Activated CD4-positive, alpha-beta T cell treated with anti-CD3 and anti-CD28 coated beads for 36 hours (primary cell): ENCODE data around the gene AADACL2. TPM values are rescaled to one million over a fixed set of nuclear protein-coding genes. Genes with fewer than 3 reads are reported as not detected.
"Not testable (repeated sequence)": the region's sequence is repeated elsewhere in the genome, so short reads cannot be mapped to it uniquely, and the experiment has no call there.

Experiments used
- ATAC-seq: fragments of 200-7000 bp; cut with Tn5 transposase; one replicate; pipeline ENCODE4 v1.10.0; 2021; ENCODE audit warnings: mild to moderate bottlenecking, moderate library complexity
- CTCF ChIA-PET: fragments of 350-600 bp; sonication (Branson Sonifier 250); formaldehyde crosslinking; loops from one replicate; lab custom pipeline; 2021; ENCODE audit warnings: antibody characterized with exemption; lab: Charles Lee
- POLR2A ChIA-PET: fragments of 350-600 bp; sonication (Branson Sonifier 250); formaldehyde crosslinking; loops from one replicate; lab custom pipeline; 2021; ENCODE audit warnings: antibody characterized with exemption, inconsistent platforms; lab: Charles Lee
- DNase-seq: peaks from one replicate; pipeline ENCODE4 v3.0.0-alpha.2; 2020
- H3K27ac Mint-ChIP-seq: one replicate; pipeline ENCODE4 v1.8.0; 2021; ENCODE audit warnings: mixed read lengths
- H3K27me3 Mint-ChIP-seq: one replicate; pipeline ENCODE4 v1.8.0; 2021; ENCODE audit warnings: mixed read lengths
- H3K36me3 Mint-ChIP-seq: one replicate; pipeline ENCODE4 v1.8.0; 2021; ENCODE audit warnings: low read depth, mixed read lengths
- H3K4me1 Mint-ChIP-seq: one replicate; pipeline ENCODE4 v1.8.0; 2021; ENCODE audit warnings: mixed read lengths
- H3K4me3 Mint-ChIP-seq: one replicate; pipeline ENCODE4 v1.8.0; 2021; ENCODE audit warnings: mild to moderate bottlenecking, moderate library complexity, mixed read lengths
- H3K9me3 Mint-ChIP-seq: one replicate; pipeline ENCODE4 v1.8.0; 2021; ENCODE audit warnings: low read depth, mixed read lengths
- intact Hi-C, 2 experiments: fragments of 100-400 bp; cut with DNase I in 1 of 2; cut with micrococcal nuclease in 1 of 2; formaldehyde crosslinking; loops; one replicate each; pipeline versions ENCODE4 v1.14.2 to v1.15.1; 2022 to 2024; cut with DNase I, micrococcal nuclease
- total RNA-seq, 2 experiments: library from RNA; stranded (reverse); gene quantifications; one replicate each; pipeline ENCODE4 v1.2.3, GENCODE V29; 2021

AADACL2 gene
- total RNA-seq, 2 experiments from 2014 or later = not detected

DNA sequence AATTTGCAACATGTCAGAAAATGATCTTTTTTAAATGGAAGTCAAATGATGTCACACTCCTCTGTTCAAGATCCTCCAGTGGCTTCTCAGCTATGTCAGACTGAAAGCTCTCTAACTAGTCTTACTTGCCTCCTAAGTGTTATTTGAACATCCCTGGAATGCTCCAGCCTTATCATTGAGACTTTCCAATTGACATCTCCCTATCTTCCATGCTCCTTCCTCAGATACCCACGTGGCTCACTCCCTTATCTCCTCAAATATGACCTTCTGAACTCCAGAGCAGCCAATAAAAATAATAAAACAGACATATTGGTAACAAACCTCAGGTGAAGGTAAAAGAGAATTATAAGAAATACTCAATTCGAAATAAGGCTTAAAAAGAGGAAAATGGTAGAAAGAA is 54.7 kb downstream of the AADACL2 start:
- CTCF ChIA-PET = no interaction called here
- Mint-ChIP-seq H3K36me3 (no peaks in the 10 kb centered on the region), H3K27me3 (peaks cover 2% of the 10 kb centered on the region), H3K4me3 (no peak overlapping the region), H3K27ac (no peak overlapping the region), H3K9me3 (no peaks in the 10 kb centered on the region), H3K4me1 (no peaks in the 10 kb centered on the region)
- intact Hi-C loops = no loop called here
- POLR2A ChIA-PET = no interaction called here
- ATAC-seq (no peak), DNase-seq (no peak)

- POLR2A ChIA-PET = no interaction called here
- H3K4me3 Mint-ChIP-seq = no peak overlapping the region
- intact Hi-C loops = no loop called here
- H3K9me3 Mint-ChIP-seq = no peaks in the 10 kb centered on the region
- CTCF ChIA-PET = interaction anchor here (0.5 to 1.2 kb wide), 2 partner anchors 24 to 781 kb away, joined by 3 read pairs; partner anchors contain the start of gene AADAC
- no peaks in the 10 kb centered on the region for H3K4me1 Mint-ChIP-seq
- no peak for DNase-seq
- H3K36me3 Mint-ChIP-seq = no peaks in the 10 kb centered on the region
- H3K27ac Mint-ChIP-seq = no peak overlapping the region
- no peak for ATAC-seq
- peaks cover 2% of the 10 kb centered on the region for H3K27me3 Mint-ChIP-seq
Observed at GRCh38 chr3:151789853-151790463, 56.2 kb downstream of the AADACL2 start.

DNA sequence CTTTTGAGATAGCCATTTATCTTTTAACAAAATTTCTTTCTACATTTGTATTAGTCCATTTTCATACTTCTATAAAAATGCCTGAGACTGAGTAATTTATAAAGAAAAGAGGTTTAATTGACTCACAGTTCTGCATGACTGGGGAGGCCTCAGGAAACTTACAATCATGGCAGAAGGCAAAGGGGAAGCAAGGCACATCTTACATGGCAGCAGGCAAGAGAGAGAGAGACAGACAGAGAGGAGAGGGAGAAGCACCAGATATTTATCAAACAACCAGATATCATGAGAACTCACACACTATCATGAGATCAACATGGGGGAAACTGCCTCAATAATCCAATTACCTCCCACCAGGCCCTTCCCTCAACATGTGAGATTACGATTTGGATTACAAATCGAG is 57.0 kb downstream of the AADACL2 start:
- ATAC-seq, H3K9me3 Mint-ChIP-seq, intact Hi-C loops, H3K27ac Mint-ChIP-seq, POLR2A ChIA-PET, DNase-seq, H3K36me3 Mint-ChIP-seq, H3K4me3 Mint-ChIP-seq, H3K27me3 Mint-ChIP-seq, H3K4me1 Mint-ChIP-seq: not testable (repeated sequence)
- CTCF ChIA-PET = interaction anchor here (1.2 kb wide), 1 partner anchor 23 kb away, joined by 3 read pairs; the partner anchor contains the start of gene AADAC

- intact Hi-C loops = no loop called here
- CTCF ChIA-PET = no interaction called here
- Mint-ChIP-seq H3K4me1 (no peaks in the 10 kb centered on the region), H3K36me3 (no peaks in the 10 kb centered on the region), H3K9me3 (no peaks in the 10 kb centered on the region), H3K4me3 (no peak overlapping the region), H3K27ac (no peak overlapping the region), H3K27me3 (peaks cover 2% of the 10 kb centered on the region)
- ATAC-seq (no peak), DNase-seq (no peak)
- POLR2A ChIA-PET = no interaction called here
Observed at GRCh38 chr3:151792411-151792810, 58.7 kb downstream of the AADACL2 start.

DNA sequence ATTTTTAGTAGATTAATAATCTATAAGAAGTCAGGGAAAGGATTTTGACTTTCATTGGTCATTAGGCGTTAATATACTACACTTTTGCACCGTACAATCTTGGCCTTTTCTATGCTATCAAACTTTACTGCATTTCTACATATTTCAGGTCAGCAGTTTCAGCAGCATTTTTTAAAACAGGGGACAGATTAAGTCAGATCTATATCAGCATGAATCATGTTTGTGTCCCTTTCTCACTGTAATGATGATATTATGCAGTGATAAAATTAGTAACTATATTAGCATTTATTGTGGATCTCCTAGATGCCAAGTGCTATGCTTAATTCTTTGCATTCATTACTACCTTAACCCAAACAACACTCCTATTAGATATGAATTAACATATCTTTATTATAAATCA is 59.9 kb downstream of the AADACL2 start:
- no peaks in the 10 kb centered on the region for H3K36me3 Mint-ChIP-seq
- peaks cover 2% of the 10 kb centered on the region for H3K27me3 Mint-ChIP-seq
- DNase-seq (no peak), ATAC-seq (no peak)
- H3K27ac Mint-ChIP-seq = no peak overlapping the region
- no peaks in the 10 kb centered on the region for H3K9me3 Mint-ChIP-seq
- ChIA-PET CTCF (no interaction called here), POLR2A (no interaction called here)
- intact Hi-C loops = no loop called here
- H3K4me3 Mint-ChIP-seq = no peak overlapping the region
- H3K4me1 Mint-ChIP-seq = no peaks in the 10 kb centered on the region

DNA sequence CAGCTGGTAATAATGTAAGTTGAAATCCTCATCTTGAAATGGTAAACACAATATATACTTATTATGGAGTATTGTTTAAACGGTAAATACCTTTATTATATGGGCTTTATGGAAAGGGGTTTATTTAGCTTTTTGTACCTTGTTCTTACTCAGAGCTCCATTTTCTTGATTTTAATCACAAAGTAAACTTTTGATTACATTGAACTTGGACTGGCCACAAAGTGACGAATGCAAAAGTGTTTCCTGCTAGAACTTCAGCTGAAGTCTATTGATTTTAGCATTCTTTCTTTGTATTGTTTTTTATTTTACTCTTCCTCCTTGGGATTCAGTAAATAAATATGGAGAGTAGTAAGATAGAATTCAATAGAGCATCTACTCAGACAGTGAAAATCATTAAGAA is 60.4 kb downstream of the AADACL2 start:
- ChIA-PET POLR2A (no interaction called here), CTCF (no interaction called here)
- ATAC-seq (no peak), DNase-seq (no peak)
- Mint-ChIP-seq H3K4me3 (no peak overlapping the region), H3K9me3 (no peaks in the 10 kb centered on the region), H3K27ac (no peak overlapping the region), H3K4me1 (no peaks in the 10 kb centered on the region), H3K36me3 (no peaks in the 10 kb centered on the region), H3K27me3 (peaks cover 2% of the 10 kb centered on the region)
- intact Hi-C loops = no loop called here

GRCh38 chr3:151795276-151795675 is 61.5 kb downstream of the AADACL2 start:
- DNase-seq = no peak
- ChIA-PET POLR2A (no interaction called here), CTCF (no interaction called here)
- H3K27me3 Mint-ChIP-seq = peaks cover 2% of the 10 kb centered on the region
- no peak overlapping the region for H3K27ac Mint-ChIP-seq
- H3K4me3 Mint-ChIP-seq = no peak overlapping the region
- intact Hi-C loops = no loop called here
- H3K36me3 Mint-ChIP-seq = no peaks in the 10 kb centered on the region
- H3K4me1 Mint-ChIP-seq = no peaks in the 10 kb centered on the region
- ATAC-seq = no peak
- H3K9me3 Mint-ChIP-seq = no peaks in the 10 kb centered on the region

- H3K4me1 Mint-ChIP-seq = no peaks in the 10 kb centered on the region
- H3K36me3 Mint-ChIP-seq = no peaks in the 10 kb centered on the region
- ChIA-PET CTCF (no interaction called here), POLR2A (no interaction called here)
- intact Hi-C loops = no loop called here
- H3K4me3 Mint-ChIP-seq = no peak overlapping the region
- H3K9me3 Mint-ChIP-seq = no peaks in the 10 kb centered on the region
- ATAC-seq = no peak
- DNase-seq = no peak
- no peak overlapping the region for H3K27ac Mint-ChIP-seq
- no peaks in the 10 kb centered on the region for H3K27me3 Mint-ChIP-seq
Observed at GRCh38 chr3:151796105-151796680, 62.5 kb downstream of the AADACL2 start.

DNA sequence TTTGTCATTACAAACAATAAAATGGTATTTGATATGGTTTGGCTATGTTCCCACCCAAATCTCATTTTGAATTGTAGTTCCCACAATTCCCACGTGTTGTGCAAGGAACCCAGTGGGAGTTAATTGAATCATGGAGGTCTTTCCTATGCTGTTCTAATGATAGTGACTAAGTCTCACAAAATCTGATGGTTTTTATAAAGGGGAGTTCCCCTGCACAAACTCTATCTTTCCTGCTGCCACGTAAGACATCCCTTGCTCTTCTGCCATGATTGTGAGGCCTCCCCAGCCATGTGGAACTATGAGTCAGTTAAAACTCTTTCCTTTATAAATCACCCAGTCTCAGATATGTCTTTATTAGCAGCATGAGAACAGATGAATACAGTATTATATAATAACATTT is 64.7 kb downstream of the AADACL2 start:
- ChIA-PET POLR2A (no interaction called here), CTCF (no interaction called here)
- Mint-ChIP-seq H3K27me3 (no peaks in the 10 kb centered on the region), H3K4me3 (no peak overlapping the region), H3K9me3 (no peaks in the 10 kb centered on the region), H3K36me3 (no peaks in the 10 kb centered on the region), H3K4me1 (no peaks in the 10 kb centered on the region), H3K27ac (no peak overlapping the region)
- no peak for ATAC-seq
- intact Hi-C loops = no loop called here
- DNase-seq = no peak

GRCh38 chr3:151800431-151800830 is 66.7 kb downstream of the AADACL2 start:
- ATAC-seq (no peak), DNase-seq (no peak)
- H3K4me3 Mint-ChIP-seq = no peak overlapping the region
- intact Hi-C loops = no loop called here
- no peak overlapping the region for H3K27ac Mint-ChIP-seq
- H3K9me3 Mint-ChIP-seq = no peaks in the 10 kb centered on the region
- no peaks in the 10 kb centered on the region for H3K36me3 Mint-ChIP-seq
- ChIA-PET CTCF (interaction anchor here (1.0 kb wide), 1 partner anchor 30 kb away, joined by 3 read pairs; no protein-coding TSS in a partner anchor), POLR2A (no interaction called here)
- no peaks in the 10 kb centered on the region for H3K4me1 Mint-ChIP-seq
- no peaks in the 10 kb centered on the region for H3K27me3 Mint-ChIP-seq

DNA sequence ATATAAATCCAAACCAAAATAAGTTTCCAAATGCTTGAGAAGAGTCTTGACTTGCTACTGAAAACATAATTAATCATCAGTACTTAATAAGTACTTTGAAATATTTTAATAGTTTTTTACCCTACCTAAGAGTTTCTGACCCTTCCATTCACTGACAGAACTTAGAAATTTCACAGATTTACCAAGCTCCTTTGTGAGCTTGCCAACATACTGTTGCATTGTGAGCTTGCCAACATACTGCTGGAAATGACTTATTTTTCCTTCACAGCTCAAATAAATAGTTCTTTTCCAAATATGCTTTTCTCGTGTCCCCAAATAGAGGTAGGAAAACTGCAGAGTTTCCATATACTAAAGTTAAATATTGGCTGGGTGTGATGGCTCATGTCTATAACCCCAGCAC is 70.5 kb downstream of the AADACL2 start:
- Mint-ChIP-seq H3K4me1 (no peaks in the 10 kb centered on the region), H3K9me3 (peaks cover 14% of the 10 kb centered on the region), H3K27ac (no peak overlapping the region), H3K36me3 (no peaks in the 10 kb centered on the region), H3K4me3 (no peak overlapping the region), H3K27me3 (peaks cover 3% of the 10 kb centered on the region)
- DNase-seq (no peak), ATAC-seq (no peak)
- ChIA-PET CTCF (no interaction called here), POLR2A (no interaction called here)
- intact Hi-C loops = no loop called here

DNA sequence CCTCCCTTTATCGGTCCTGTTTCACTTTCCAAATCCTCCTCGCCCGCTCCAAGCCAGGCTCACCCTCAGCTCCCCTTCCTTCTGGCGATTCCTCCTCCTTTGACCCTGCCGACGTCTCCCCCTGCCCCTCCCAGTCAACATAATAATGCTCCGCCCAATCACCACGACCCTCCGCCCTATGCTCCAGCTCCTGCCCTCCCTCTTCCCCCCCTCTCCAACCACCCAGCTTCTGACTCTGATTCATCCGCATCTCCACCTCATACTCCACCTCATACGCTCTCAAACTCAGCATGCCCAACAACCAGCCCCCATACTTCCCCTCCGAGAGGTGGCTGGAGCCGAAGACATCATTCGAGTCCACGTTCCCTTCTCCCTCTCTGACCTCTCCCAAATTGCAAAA is 73.1 kb downstream of the AADACL2 start:
- CTCF ChIA-PET = no interaction called here
- peaks cover 3% of the 10 kb centered on the region for H3K27me3 Mint-ChIP-seq
- POLR2A ChIA-PET = no interaction called here
- H3K36me3 Mint-ChIP-seq = no peaks in the 10 kb centered on the region
- no peak for ATAC-seq
- intact Hi-C loops = no loop called here
- DNase-seq = no peak
- H3K27ac Mint-ChIP-seq = no peak overlapping the region
- no peaks in the 10 kb centered on the region for H3K4me1 Mint-ChIP-seq
- H3K4me3 Mint-ChIP-seq = no peak overlapping the region
- H3K9me3 Mint-ChIP-seq = peaks cover 14% of the 10 kb centered on the region
